IMR-90 (cell line): ENCODE data around the gene HDDC3. TPM values are rescaled to one million over a fixed set of nuclear protein-coding genes. Genes with fewer than 3 reads are reported as not detected.

ENCODE experiments used
- ATAC-seq: fragments of 200-7000 bp; cut with Tn5 transposase; 2 replicates; pipeline ENCODE4 v1.9.1; 2020; ENCODE audit warnings: low read depth, mild to moderate bottlenecking, moderate library complexity
- BruUV-seq: library from RNA; stranded (reverse); fragments of 400-500 nt; replicated peaks from 2 replicates; lab custom pipeline; 2021; lab: Mats Ljungman, UMichigan
- CTCF ChIA-PET: fragments of 300-600 bp; formaldehyde crosslinking; extraction: SDS; loops from one replicate; lab custom pipeline; 2021; ENCODE audit warnings: antibody characterized with exemption; lab: Yijun Ruan, JAX
- POLR2A ChIA-PET: fragments of 300-600 bp; sonication (Branson Sonifier 250); formaldehyde crosslinking; loops from one replicate; lab custom pipeline; 2022; ENCODE audit warnings: antibody characterized with exemption; ENCODE audit not compliant: unreplicated experiment; lab: Charles Lee
- DNase-seq: peaks from one replicate; pipeline ENCODE4 v3.0.0; 2013
- H2AFZ ChIP-seq: replicated peaks from 2 replicates; pipeline ENCODE3; 2013; ENCODE audit warnings: low read length, mild to moderate bottlenecking; ENCODE audit not compliant: poor library complexity
- H2AK5ac ChIP-seq: 2 replicates; pipeline ENCODE4 v1.6.1; 2013; ENCODE audit warnings: low read depth, low read length, inconsistent platforms
- H2AK9ac ChIP-seq: replicated peaks from 2 replicates; pipeline ENCODE3; 2013; ENCODE audit warnings: mild to moderate bottlenecking, low read depth, low read length, moderate library complexity; ENCODE audit not compliant: poor library complexity
- H2BK120ac ChIP-seq: 2 replicates; pipeline ENCODE4 v1.6.1; 2013; ENCODE audit warnings: low read depth, low read length, inconsistent platforms
- H2BK15ac ChIP-seq: 3 replicates; pipeline ENCODE4 v1.6.1; 2013; ENCODE audit warnings: low read depth, low read length, inconsistent platforms
- H2BK20ac ChIP-seq: 2 replicates; pipeline ENCODE4 v1.6.1; 2013; ENCODE audit warnings: low read depth, mild to moderate bottlenecking, inconsistent platforms, low read length, moderate library complexity
- H2BK5ac ChIP-seq: 2 replicates; pipeline ENCODE4 v1.6.1; 2013; ENCODE audit warnings: mild to moderate bottlenecking, low read depth, low read length, inconsistent platforms; ENCODE audit not compliant: poor library complexity, severe bottlenecking
- H3K14ac ChIP-seq: replicated peaks from 2 replicates; pipeline ENCODE4 v1.6.1; 2013; ENCODE audit warnings: low read depth, low read length, inconsistent platforms
- H3K18ac ChIP-seq: 2 replicates; pipeline ENCODE4 v1.6.1; 2013; ENCODE audit warnings: low read depth, low read length, control low read depth
- H3K23ac ChIP-seq: 2 replicates; pipeline ENCODE4 v1.6.1; 2013; ENCODE audit warnings: low read depth, low read length, inconsistent platforms
- H3K27ac ChIP-seq: 2 replicates; pipeline ENCODE4 v1.5.1; 2013; ENCODE audit warnings: mild to moderate bottlenecking, control low read depth, low read length; ENCODE audit not compliant: insufficient read depth
- H3K27me3 ChIP-seq: 2 replicates; pipeline ENCODE4 v1.6.1; 2013; ENCODE audit warnings: low read length; ENCODE audit not compliant: control insufficient read depth, insufficient read depth
- H3K36me3 ChIP-seq: 2 replicates; pipeline ENCODE4 v1.6.1; 2013; ENCODE audit warnings: low read length, mixed read lengths; ENCODE audit not compliant: control insufficient read depth, insufficient read depth
- H3K4ac ChIP-seq: 2 replicates; pipeline ENCODE4 v1.6.1; 2013; ENCODE audit warnings: low read depth, low read length, inconsistent platforms
- H3K4me1 ChIP-seq: 2 replicates; pipeline ENCODE4 v1.6.1; 2013; ENCODE audit warnings: low read length, mixed read lengths; ENCODE audit not compliant: control insufficient read depth, insufficient read depth
- H3K4me2 ChIP-seq: 2 replicates; pipeline ENCODE4 v1.6.1; 2013; ENCODE audit warnings: low read depth, mild to moderate bottlenecking, control low read depth, low read length, moderate library complexity
- H3K4me3 ChIP-seq: 2 replicates; pipeline ENCODE4 v1.5.1; 2013; ENCODE audit warnings: low read depth, mild to moderate bottlenecking, control low read depth, low read length, moderate library complexity; ENCODE audit not compliant: insufficient read depth
- H3K56ac ChIP-seq: 2 replicates; pipeline ENCODE4 v1.6.1; 2013; ENCODE audit warnings: low read length, inconsistent platforms; ENCODE audit not compliant: insufficient read depth; ENCODE audit errors: extremely low read depth
- H3K79me1 ChIP-seq, 2 experiments: 2 replicates each; pipeline ENCODE4 v1.6.1; 2013; ENCODE audit warnings: low read length in 2 of 2, inconsistent platforms in 1 of 2, low read depth in 1 of 2
- H3K9ac ChIP-seq: 2 replicates; pipeline ENCODE4 v1.6.1; 2013; ENCODE audit warnings: low read depth, low read length, control low read depth
- H3K9me1 ChIP-seq: 2 replicates; pipeline ENCODE4 v1.6.1; 2013; ENCODE audit warnings: low read length, inconsistent platforms; ENCODE audit not compliant: insufficient read depth
- H3K9me3 ChIP-seq: 2 replicates; pipeline ENCODE4 v1.6.1; 2013; ENCODE audit warnings: low read length; ENCODE audit not compliant: control insufficient read depth, insufficient read depth
- H4K20me1 ChIP-seq: 2 replicates; pipeline ENCODE4 v1.6.1; 2013; ENCODE audit warnings: low read length, inconsistent platforms; ENCODE audit not compliant: insufficient read depth
- H4K5ac ChIP-seq: 2 replicates; pipeline ENCODE4 v1.6.1; 2013; ENCODE audit warnings: mild to moderate bottlenecking, low read depth, low read length, control low read depth
- H4K8ac ChIP-seq, 2 experiments: 2 replicates each; pipeline ENCODE4 v1.6.1; 2013; ENCODE audit warnings: low read depth in 2 of 2, low read length in 2 of 2, control low read depth in 1 of 2, inconsistent platforms in 1 of 2
- H4K91ac ChIP-seq: 2 replicates; pipeline ENCODE4 v1.6.1; 2013; ENCODE audit warnings: low read depth, low read length, inconsistent platforms; ENCODE audit not compliant: insufficient read depth
- BHLHE40 ChIP-seq: fragments of 150-350 bp; IDR thresholded peaks from 2 replicates; pipeline ENCODE4 v1.6.1; 2016; ENCODE audit warnings: mild to moderate bottlenecking, low read depth, low read length
- CEBPB ChIP-seq: IDR thresholded peaks from 2 replicates; pipeline ENCODE4 v1.6.1; 2012; ENCODE audit warnings: low read depth, low read length, improper control_type of control experiment
- FOS ChIP-seq: fragments of 150-350 bp; IDR thresholded peaks from 2 replicates; pipeline ENCODE4 v1.6.1; 2016; ENCODE audit warnings: low read depth, low read length
- MAFK ChIP-seq: IDR thresholded peaks from 2 replicates; pipeline ENCODE4 v1.6.1; 2012; ENCODE audit warnings: low read depth, low read length, improper control_type of control experiment
- MXI1 ChIP-seq: IDR thresholded peaks from 2 replicates; pipeline ENCODE4 v1.6.1; 2012; ENCODE audit warnings: low read depth, mild to moderate bottlenecking, low read length, moderate library complexity, borderline replicate concordance
- NFE2L2 ChIP-seq: fragments of 150-350 bp; IDR thresholded peaks from 2 replicates; pipeline ENCODE4 v1.6.1; 2016; ENCODE audit warnings: low read depth, mild to moderate bottlenecking, low read length
- POLR2A ChIP-seq: IDR thresholded peaks from 2 replicates; pipeline ENCODE4 v1.6.1; 2012; ENCODE audit warnings: mild to moderate bottlenecking, low read depth, low read length
- RAD21 ChIP-seq: IDR thresholded peaks from 2 replicates; pipeline ENCODE4 v1.6.1; 2012; ENCODE audit warnings: low read length, improper control_type of control experiment
- RCOR1 ChIP-seq: IDR thresholded peaks from 2 replicates; pipeline ENCODE4 v1.6.1; 2012; ENCODE audit warnings: mild to moderate bottlenecking, low read length, improper control_type of control experiment; ENCODE audit not compliant: insufficient replicate concordance
- RFX5 ChIP-seq: IDR thresholded peaks from 2 replicates; pipeline ENCODE4 v1.8.0; 2012; ENCODE audit warnings: low read depth, mild to moderate bottlenecking, low read length, moderate library complexity
- SMC3 ChIP-seq: fragments of 150-350 bp; IDR thresholded peaks from 2 replicates; pipeline ENCODE4 v1.6.1; 2016; ENCODE audit warnings: low read depth, mild to moderate bottlenecking, antibody characterized with exemption, low read length, moderate library complexity
- WGBS, 2 experiments: methylation state at CpG; one replicate each; pipeline versions ENCODE4 v1.1.5 to v1.1.7; 2013; ENCODE audit warnings: missing lambda C conversion rate in 2 of 2; ENCODE audit not compliant: insufficient read length in 1 of 2; ENCODE audit errors: extremely low coverage in 2 of 2; 5-methylcytosine and 5-hydroxymethylcytosine counted together
- dilution Hi-C: fragments of 300-500 bp; cut with HindIII; formaldehyde crosslinking; loops from one replicate; pipeline ENCODE4 v1.14.3; 2018; ENCODE audit warnings: low sequenced_read_pairs; ENCODE audit not compliant: unreplicated experiment
- in situ Hi-C: fragments of 300-500 bp; cut with MboI; formaldehyde crosslinking; loops from 3 replicates; pipeline ENCODE4 v1.14.3; 2019; ENCODE audit warnings: low sequenced_read_pairs, inconsistent platforms, mixed read lengths
- intact Hi-C: fragments of 100-400 bp; cut with micrococcal nuclease; formaldehyde crosslinking; loops from 2 replicates; pipeline ENCODE4 v1.10.0; 2022
- polyA plus RNA-seq, 3 experiments: library from polyadenylated mRNA; depleted of rRNA; stranded (reverse); fragments of >200 nt; gene quantifications; 2 replicates each; pipeline ENCODE4 v1.2.3, GENCODE V29; 2012; ENCODE audit warnings: low replicate concordance in 1 of 3
- total RNA-seq: library from RNA; depleted of rRNA; stranded (reverse); fragments of >200 nt; gene quantifications from 2 replicates; pipeline ENCODE4 v1.2.3, GENCODE V29; 2012
- TF ChIP-seq, protein P1 (sequence below): conservative IDR thresholded peaks from 2 replicates; pipeline ENCODE4 v1.5.1; 2012; ENCODE audit warnings: mild to moderate bottlenecking, low read depth, low read length, improper control_type of control experiment
- TF ChIP-seq, protein P2 (sequence below): fragments of 150-350 bp; IDR thresholded peaks from 2 replicates; pipeline ENCODE4 v1.6.1; 2017; ENCODE audit warnings: mild to moderate bottlenecking, antibody characterized with exemption, low read length, low read depth

The HDDC3 gene
- total and polyA plus RNA-seq, 2 of the 4 experiments (the other 2 are of a cell fraction), result 7.9 to 10.7 TPM

- H3K4ac ChIP-seq, result no peak overlapping the region
- ChIA-PET CTCF (no interaction called here), POLR2A (no interaction called here)
- no peak overlapping the region for H3K27ac ChIP-seq
- H4K5ac ChIP-seq, result no peak overlapping the region
- no peak overlapping the region for H3K14ac ChIP-seq
- TF ChIP-seq MAFK (no peak), BHLHE40 (no peak), FOS (no peak), CEBPB (no peak), NFE2L2 (no peak), POLR2A (no peak), RCOR1 (no peak), RFX5 (no peak), MXI1 (no peak), RAD21 (no peak), SMC3 (no peak)
- TF ChIP-seq, protein P1, sequence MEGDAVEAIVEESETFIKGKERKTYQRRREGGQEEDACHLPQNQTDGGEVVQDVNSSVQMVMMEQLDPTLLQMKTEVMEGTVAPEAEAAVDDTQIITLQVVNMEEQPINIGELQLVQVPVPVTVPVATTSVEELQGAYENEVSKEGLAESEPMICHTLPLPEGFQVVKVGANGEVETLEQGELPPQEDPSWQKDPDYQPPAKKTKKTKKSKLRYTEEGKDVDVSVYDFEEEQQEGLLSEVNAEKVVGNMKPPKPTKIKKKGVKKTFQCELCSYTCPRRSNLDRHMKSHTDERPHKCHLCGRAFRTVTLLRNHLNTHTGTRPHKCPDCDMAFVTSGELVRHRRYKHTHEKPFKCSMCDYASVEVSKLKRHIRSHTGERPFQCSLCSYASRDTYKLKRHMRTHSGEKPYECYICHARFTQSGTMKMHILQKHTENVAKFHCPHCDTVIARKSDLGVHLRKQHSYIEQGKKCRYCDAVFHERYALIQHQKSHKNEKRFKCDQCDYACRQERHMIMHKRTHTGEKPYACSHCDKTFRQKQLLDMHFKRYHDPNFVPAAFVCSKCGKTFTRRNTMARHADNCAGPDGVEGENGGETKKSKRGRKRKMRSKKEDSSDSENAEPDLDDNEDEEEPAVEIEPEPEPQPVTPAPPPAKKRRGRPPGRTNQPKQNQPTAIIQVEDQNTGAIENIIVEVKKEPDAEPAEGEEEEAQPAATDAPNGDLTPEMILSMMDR, result no peak
- TF ChIP-seq, protein P2, sequence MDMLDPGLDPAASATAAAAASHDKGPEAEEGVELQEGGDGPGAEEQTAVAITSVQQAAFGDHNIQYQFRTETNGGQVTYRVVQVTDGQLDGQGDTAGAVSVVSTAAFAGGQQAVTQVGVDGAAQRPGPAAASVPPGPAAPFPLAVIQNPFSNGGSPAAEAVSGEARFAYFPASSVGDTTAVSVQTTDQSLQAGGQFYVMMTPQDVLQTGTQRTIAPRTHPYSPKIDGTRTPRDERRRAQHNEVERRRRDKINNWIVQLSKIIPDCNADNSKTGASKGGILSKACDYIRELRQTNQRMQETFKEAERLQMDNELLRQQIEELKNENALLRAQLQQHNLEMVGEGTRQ, result no peak
- H4K8ac ChIP-seq, result no peak overlapping the region
- H3K18ac ChIP-seq, result no peak overlapping the region
- no peak overlapping the region for H2BK15ac ChIP-seq
- H2AK5ac ChIP-seq, result no peak overlapping the region
- DNase-seq, result no peak
- no peaks in the 10 kb centered on the region for H3K79me1 ChIP-seq
- H2BK5ac ChIP-seq, result no peak overlapping the region
- H2AK9ac ChIP-seq, result no peak overlapping the region
- 99% methylated on average over 7 of the region's 24 CpGs; no CpG with 5 or more reads in 1 of the 2 experiments for WGBS, 2 experiments
- H2BK120ac ChIP-seq, result no peak overlapping the region
- no peak overlapping the region for H3K56ac ChIP-seq
- H3K4me2 ChIP-seq, result no peak overlapping the region
- H3K27me3 ChIP-seq, result no peaks in the 10 kb centered on the region
- no peak overlapping the region for H2AFZ ChIP-seq
- H4K20me1 ChIP-seq, result no peaks in the 10 kb centered on the region
- BruUV-seq, result TSS peak; percentile 62
- no peak overlapping the region for H3K23ac ChIP-seq
- dilution Hi-C loops, result no loop called here
- H3K9me3 ChIP-seq, result no peaks in the 10 kb centered on the region
- intact Hi-C loops, result no loop called here
- peaks cover 2% of the 10 kb centered on the region; the same call in 1 of the 2 replicates for H3K9me1 ChIP-seq
- peaks cover 3% of the 10 kb centered on the region; the same call in 1 of the 2 replicates for H3K4me1 ChIP-seq
- no peak overlapping the region for H4K91ac ChIP-seq
- H3K9ac ChIP-seq, result no peak overlapping the region
- no peak overlapping the region for H2BK20ac ChIP-seq
- no peak for ATAC-seq
- no peak overlapping the region for H3K4me3 ChIP-seq
- peaks cover 53% of the 10 kb centered on the region for H3K36me3 ChIP-seq
- in situ Hi-C loops, result no loop called here
These were observed 21.7 kb downstream of the HDDC3 start for GRCh38 chr15:90910441-90911301.
